ENCODE measurements around the gene GPATCH1. TPM values are rescaled to one million over a fixed set of nuclear protein-coding genes. Genes with fewer than 3 reads are reported as not detected.

Gene GPATCH1
- total and polyA plus RNA-seq, 2 of the 13 experiments (the other 11 are each of a cell fraction or from before 2014, with no cell fraction given), result 6.8 to 6.9 TPM

DNA sequence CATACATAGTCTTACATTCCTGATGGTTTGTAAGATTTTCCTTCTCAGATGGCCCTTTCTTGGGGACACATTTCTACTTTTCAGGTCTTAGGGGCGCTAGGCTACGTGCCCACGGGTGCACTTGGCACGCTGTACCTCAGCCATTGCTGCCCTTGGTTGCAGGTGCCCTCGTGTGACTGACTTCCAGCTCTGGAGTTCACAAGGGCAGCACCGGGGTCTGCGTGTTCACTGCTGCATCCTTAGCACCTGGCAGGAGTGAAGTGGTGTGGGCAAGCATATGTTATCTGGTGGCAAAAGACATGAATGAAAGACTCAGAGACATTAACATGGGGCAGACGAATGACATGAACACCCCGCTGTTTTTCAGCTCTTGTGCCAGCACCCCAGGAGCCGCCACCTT lies 37.7 kb downstream of the GPATCH1 start:
- no peak overlapping the region for H3K4me3 ChIP-seq (replicated peaks in 1 of 3; ENCODE audit: insufficient read depth in 1 of 3, low read depth in 2 of 3, low read length in 3 of 3)
- WGBS (ENCODE audit: low lambda C conversion rate), result 78% methylated on average over 7 of the region's 10 CpGs
- in situ Hi-C loops (cut with HindIII; ENCODE audit: extremely low pct_ligation_motif_present, low pct_unique_long_range_greater_than_20kb), result loop anchor here (5.0 kb wide), 1 partner anchor 141 kb away; no protein-coding TSS in a partner anchor
- FAIRE-seq (no peak), DNase-seq (ENCODE audit: low spot score) (no peak), ATAC-seq (no peak)
- H3K79me2 ChIP-seq (ENCODE audit: insufficient read depth, low read length), result no peaks in the 10 kb centered on the region
- no peaks in the 10 kb centered on the region for H4K20me1 ChIP-seq (ENCODE audit: insufficient read depth, low read length)
- intact Hi-C loops (cut with micrococcal nuclease; ENCODE audit: unreplicated experiment), result loop anchor here (1.0 kb wide), 1 partner anchor 142 kb away; no protein-coding TSS in a partner anchor
- no TSS peak for BruUV-seq (replicated peaks)
- H3K27me3 ChIP-seq (ENCODE audit: control insufficient read depth in 1 of 2, insufficient read depth in 2 of 2, low read length in 2 of 2), result no peaks in the 10 kb centered on the region
- CTCF ChIA-PET (ENCODE audit: low intra/inter-chr PET ratio, low total read pairs), result interaction anchor here (1.1 to 2.7 kb wide), 2 partner anchors 140 to 143 kb away, joined by 4 to 27 read pairs; no protein-coding TSS in a partner anchor
- H3K27ac ChIP-seq (ENCODE audit: extremely low read length, insufficient read depth, low read length), result no peak overlapping the region
- H3K9ac ChIP-seq (ENCODE audit: insufficient read depth, low read depth, low read length), result no peak overlapping the region
- H3K4me2 ChIP-seq (ENCODE audit: low read depth, low read length), result no peak overlapping the region
- POLR2A ChIA-PET, result no interaction called here
- H3K4me1 ChIP-seq (ENCODE audit: insufficient read depth, low read length), result no peaks in the 10 kb centered on the region
- TF ChIP-seq ZNF646 (CRISPR knock-in tag; IDR thresholded peaks at IDR 0.05), result no peak
- no peak for TF ChIP-seq ARHGAP35 (CRISPR knock-in tag; IDR thresholded peaks at IDR 0.05; ENCODE audit: borderline replicate concordance)
- no peak for TF ChIP-seq ZBTB8A (CRISPR knock-in tag; IDR thresholded peaks at IDR 0.05; ENCODE audit: borderline replicate concordance, low read depth)
- no peak for TF ChIP-seq HDAC2 (CRISPR knock-in tag; IDR thresholded peaks at IDR 0.05)
- TF ChIP-seq KDM5A (IDR thresholded peaks at IDR 0.05; ENCODE audit: borderline replicate concordance, low read length), result no peak
- TF ChIP-seq BRCA1 (CRISPR knock-in tag; IDR thresholded peaks at IDR 0.05), result no peak
- no peak for TF ChIP-seq SIX1 (CRISPR knock-in tag; IDR thresholded peaks at IDR 0.05; ENCODE audit: borderline replicate concordance)
- TF ChIP-seq FOXM1 (CRISPR knock-in tag; IDR thresholded peaks at IDR 0.05), result no peak
- no peak for TF ChIP-seq MXD3 (CRISPR knock-in tag; IDR thresholded peaks at IDR 0.05)
- TF ChIP-seq ZNF883 (CRISPR knock-in tag; IDR thresholded peaks at IDR 0.05; ENCODE audit: not compliant biosample characterization), result no peak
- no peak for TF ChIP-seq ZNF644 (CRISPR knock-in tag; IDR thresholded peaks at IDR 0.05; ENCODE audit: low read depth)
- TF ChIP-seq ZNF670 (CRISPR knock-in tag; IDR thresholded peaks at IDR 0.05; ENCODE audit: borderline replicate concordance), result no peak
- TF ChIP-seq, protein P1, sequence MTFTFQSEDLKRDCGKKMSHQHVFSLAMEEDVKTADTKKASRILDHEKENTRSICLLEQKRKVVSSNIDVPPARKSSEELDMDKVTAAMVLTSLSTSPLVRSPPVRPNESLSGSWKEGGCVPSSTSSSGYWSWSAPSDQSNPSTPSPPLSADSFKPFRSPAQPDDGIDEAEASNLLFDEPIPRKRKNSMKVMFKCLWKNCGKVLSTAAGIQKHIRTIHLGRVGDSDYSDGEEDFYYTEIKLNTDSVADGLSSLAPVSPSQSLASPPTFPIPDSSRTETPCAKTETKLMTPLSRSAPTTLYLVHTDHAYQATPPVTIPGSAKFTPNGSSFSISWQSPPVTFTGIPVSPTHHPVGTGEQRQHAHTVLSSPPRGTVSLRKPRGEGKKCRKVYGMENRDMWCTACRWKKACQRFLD (CRISPR knock-in tag; IDR thresholded peaks at IDR 0.05; ENCODE audit: borderline replicate concordance), result no peak
- no peak for TF ChIP-seq ZNF549 (CRISPR knock-in tag; IDR thresholded peaks at IDR 0.05)
- H3K9me3 ChIP-seq (ENCODE audit: low read length), result no peaks in the 10 kb centered on the region
- H2AFZ ChIP-seq (ENCODE audit: low read length), result no peak overlapping the region
- H3K36me3 ChIP-seq (replicated peaks in 1 of 2; ENCODE audit: control insufficient read depth in 1 of 2, insufficient read depth in 2 of 2, low read length in 2 of 2), result peaks cover 12 to 30% of the 10 kb centered on the region in 2 experiments
